Endothelial cell (in vitro differentiated cells): ENCODE results near the gene UCP3. TPM values are rescaled to one million over a fixed set of nuclear protein-coding genes. Genes with fewer than 3 reads are reported as not detected.

Source experiments
- DNase-seq: peaks from one replicate; pipeline ENCODE4 v3.0.0; 2021; ENCODE audit warnings: low spot score
- H3K27ac Mint-ChIP-seq: one replicate; pipeline ENCODE4 v1.8.0; 2021; ENCODE audit warnings: mixed read lengths, inconsistent platforms; ENCODE audit not compliant: unreplicated experiment
- H3K27me3 Mint-ChIP-seq: one replicate; pipeline ENCODE4 v1.8.0; 2021; ENCODE audit warnings: mild to moderate bottlenecking, moderate library complexity, mixed read lengths, inconsistent platforms; ENCODE audit not compliant: unreplicated experiment
- H3K36me3 Mint-ChIP-seq: one replicate; pipeline ENCODE4 v1.8.0; 2021; ENCODE audit warnings: mild to moderate bottlenecking, low read depth, mixed read lengths, inconsistent platforms; ENCODE audit not compliant: unreplicated experiment
- H3K4me1 Mint-ChIP-seq: one replicate; pipeline ENCODE4 v1.8.0; 2021; ENCODE audit warnings: mild to moderate bottlenecking, mixed read lengths, inconsistent platforms; ENCODE audit not compliant: unreplicated experiment
- H3K4me3 Mint-ChIP-seq: one replicate; pipeline ENCODE4 v1.8.0; 2021; ENCODE audit warnings: mild to moderate bottlenecking, mixed read lengths, inconsistent platforms; ENCODE audit not compliant: unreplicated experiment
- H3K9me3 Mint-ChIP-seq: one replicate; pipeline ENCODE4 v1.8.0; 2021; ENCODE audit warnings: mixed read lengths, inconsistent platforms; ENCODE audit not compliant: unreplicated experiment
- CTCF ChIP-seq: fragments of 200-600 bp; sonication (generic); IDR thresholded peaks from one replicate; pipeline ENCODE4 v1.5.0; 2021; ENCODE audit warnings: antibody characterized with exemption; ENCODE audit not compliant: unreplicated experiment
- total RNA-seq: library from RNA; stranded (reverse); fragmentation: NEBNext Ultra II Directional; extraction: Animal tissue kit (Norgen Biotek cat#: 25700); gene quantifications from one replicate; pipeline ENCODE4 v1.2.1, GENCODE V29; 2021; ENCODE audit not compliant: unreplicated experiment

The UCP3 gene
- total RNA-seq, 1 donor from 2014 or later = 1.6 TPM

- Mint-ChIP-seq H3K4me3 (no peak overlapping the region), H3K36me3 (peaks cover 16% of the 10 kb centered on the region), H3K27me3 (no peaks in the 10 kb centered on the region), H3K9me3 (no peaks in the 10 kb centered on the region), H3K27ac (no peak overlapping the region), H3K4me1 (no peaks in the 10 kb centered on the region)
- no peak for DNase-seq
- TF ChIP-seq CTCF = no peak
These were observed 24.2 kb upstream of the UCP3 start for GRCh38 chr11:74033046-74033445.

- Mint-ChIP-seq H3K4me1 (no peaks in the 10 kb centered on the region), H3K4me3 (no peak overlapping the region), H3K36me3 (peaks cover 6% of the 10 kb centered on the region), H3K9me3 (no peaks in the 10 kb centered on the region), H3K27me3 (no peaks in the 10 kb centered on the region), H3K27ac (no peak overlapping the region)
- DNase-seq = no peak
- TF ChIP-seq CTCF = no peak
These were observed 22.1 kb upstream of the UCP3 start for GRCh38 chr11:74030723-74031676.

- no peak overlapping the region for H3K4me3 Mint-ChIP-seq
- no peak overlapping the region for H3K27ac Mint-ChIP-seq
- H3K27me3 Mint-ChIP-seq = no peaks in the 10 kb centered on the region
- H3K4me1 Mint-ChIP-seq = peaks cover 11% of the 10 kb centered on the region
- no peak for DNase-seq
- no peaks in the 10 kb centered on the region for H3K36me3 Mint-ChIP-seq
- H3K9me3 Mint-ChIP-seq = no peaks in the 10 kb centered on the region
- TF ChIP-seq CTCF = no peak
These were observed 16.7 kb upstream of the UCP3 start for GRCh38 chr11:74025467-74026166.

GRCh38 chr11:74024261-74025029 lies 15.6 kb upstream of the UCP3 start:
- peaks cover 11% of the 10 kb centered on the region for H3K4me1 Mint-ChIP-seq
- no peak for DNase-seq
- no peaks in the 10 kb centered on the region for H3K9me3 Mint-ChIP-seq
- TF ChIP-seq CTCF = no peak
- no peaks in the 10 kb centered on the region for H3K36me3 Mint-ChIP-seq
- H3K4me3 Mint-ChIP-seq = no peak overlapping the region
- no peak overlapping the region for H3K27ac Mint-ChIP-seq
- H3K27me3 Mint-ChIP-seq = no peaks in the 10 kb centered on the region
